ENCODE measurements around the gene NT5C3A.

Gene NT5C3A

GRCh38 chr7:33072471-33072870 is 9.9 kb upstream of the NT5C3A start:
- Histone ChIP-seq H4K20me1 (ENCODE audit: insufficient read depth) (no peaks in the 10 kb centered on the region), H3K9ac (no peak overlapping the region), H2AFZ (ENCODE audit: low read depth) (no peak overlapping the region), H3K27me3 (ENCODE audit: insufficient read depth, low read depth) (no peaks in the 10 kb centered on the region), H3K79me2 (ENCODE audit: insufficient read depth, low read depth) (no peaks in the 10 kb centered on the region), H3K4me2 (no peak overlapping the region), H3K27ac (no peak overlapping the region), H3K4me1 (ENCODE audit: low read depth, poor library complexity, severe bottlenecking) (peaks cover 9% of the 10 kb centered on the region), H3K36me3 (ENCODE audit: insufficient read depth) (no peaks in the 10 kb centered on the region), H3K4me3 (IDR thresholded peaks at IDR 0.05; ENCODE audit: insufficient read depth, low read depth, low read length) (no peak overlapping the region)
- no peak for TF ChIP-seq CTCF (conservative IDR thresholded peaks at IDR 0.05; ENCODE audit: low read depth, low read length)

- H3K27ac ChIP-seq = no peak overlapping the region
Observed at GRCh38 chr7:33070831-33071230, 8.3 kb upstream of the NT5C3A start.

GRCh38 chr7:33070277-33070676 is 7.7 kb upstream of the NT5C3A start:
- Histone ChIP-seq H3K79me2 (ENCODE audit: insufficient read depth, low read depth) (no peaks in the 10 kb centered on the region), H3K4me1 (ENCODE audit: low read depth, poor library complexity, severe bottlenecking) (no peaks in the 10 kb centered on the region), H3K4me2 (no peak overlapping the region), H3K27me3 (ENCODE audit: insufficient read depth, low read depth) (no peaks in the 10 kb centered on the region), H3K36me3 (ENCODE audit: insufficient read depth) (no peaks in the 10 kb centered on the region), H2AFZ (ENCODE audit: low read depth) (no peak overlapping the region), H3K4me3 (IDR thresholded peaks at IDR 0.05; ENCODE audit: insufficient read depth, low read depth, low read length) (no peak overlapping the region), H3K9ac (no peak overlapping the region), H4K20me1 (ENCODE audit: insufficient read depth) (no peaks in the 10 kb centered on the region), H3K27ac (no peak overlapping the region)
- TF ChIP-seq CTCF (conservative IDR thresholded peaks at IDR 0.05; ENCODE audit: low read depth, low read length) = no peak

More at GRCh38 chr7:33070831-33071230, 8.3 kb upstream of the NT5C3A start:
- Histone ChIP-seq H3K4me1 (ENCODE audit: low read depth, poor library complexity, severe bottlenecking) (no peaks in the 10 kb centered on the region), H3K79me2 (ENCODE audit: insufficient read depth, low read depth) (no peaks in the 10 kb centered on the region), H3K4me2 (no peak overlapping the region), H3K9ac (no peak overlapping the region), H4K20me1 (ENCODE audit: insufficient read depth) (no peaks in the 10 kb centered on the region), H3K4me3 (IDR thresholded peaks at IDR 0.05; ENCODE audit: insufficient read depth, low read depth, low read length) (no peak overlapping the region), H3K27me3 (ENCODE audit: insufficient read depth, low read depth) (no peaks in the 10 kb centered on the region), H3K36me3 (ENCODE audit: insufficient read depth) (no peaks in the 10 kb centered on the region), H2AFZ (ENCODE audit: low read depth) (no peak overlapping the region)
- TF ChIP-seq CTCF (conservative IDR thresholded peaks at IDR 0.05; ENCODE audit: low read depth, low read length) = no peak

- H3K4me1 ChIP-seq (ENCODE audit: low read depth, poor library complexity, severe bottlenecking) = peaks cover 4% of the 10 kb centered on the region
- no peak overlapping the region for H2AFZ ChIP-seq (ENCODE audit: low read depth)
- no peak overlapping the region for H3K4me2 ChIP-seq
- no peaks in the 10 kb centered on the region for H4K20me1 ChIP-seq (ENCODE audit: insufficient read depth)
- H3K9ac ChIP-seq = no peak overlapping the region
- TF ChIP-seq CTCF (conservative IDR thresholded peaks at IDR 0.05; ENCODE audit: low read depth, low read length) = no peak
- H3K27me3 ChIP-seq (ENCODE audit: insufficient read depth, low read depth) = no peaks in the 10 kb centered on the region
- H3K4me3 ChIP-seq (IDR thresholded peaks at IDR 0.05; ENCODE audit: insufficient read depth, low read depth, low read length) = no peak overlapping the region
- H3K27ac ChIP-seq = no peak overlapping the region
- H3K79me2 ChIP-seq (ENCODE audit: insufficient read depth, low read depth) = no peaks in the 10 kb centered on the region
- H3K36me3 ChIP-seq (ENCODE audit: insufficient read depth) = no peaks in the 10 kb centered on the region
Observed at GRCh38 chr7:33067921-33068320, 5.3 kb upstream of the NT5C3A start.

Measured in KMS-11 (cell line).